DND-41 (cell line): ENCODE measurements around the gene NT5C.

Experiments
- EZH2 ChIP-seq: IDR thresholded peaks from 3 replicates; pipeline ENCODE4 v1.6.1; 2012; ENCODE audit warnings: borderline replicate concordance, low read depth, mild to moderate bottlenecking, moderate library complexity, low read length, inconsistent platforms; ENCODE audit not compliant: severe bottlenecking
- TF ChIP-seq, protein P1 (sequence below): IDR thresholded peaks from 2 replicates; pipeline ENCODE4 v1.5.1; 2012; ENCODE audit warnings: borderline replicate concordance, low read length, moderate library complexity, mild to moderate bottlenecking; ENCODE audit not compliant: poor library complexity, severe bottlenecking; ENCODE audit errors: extremely low read depth

DNA sequence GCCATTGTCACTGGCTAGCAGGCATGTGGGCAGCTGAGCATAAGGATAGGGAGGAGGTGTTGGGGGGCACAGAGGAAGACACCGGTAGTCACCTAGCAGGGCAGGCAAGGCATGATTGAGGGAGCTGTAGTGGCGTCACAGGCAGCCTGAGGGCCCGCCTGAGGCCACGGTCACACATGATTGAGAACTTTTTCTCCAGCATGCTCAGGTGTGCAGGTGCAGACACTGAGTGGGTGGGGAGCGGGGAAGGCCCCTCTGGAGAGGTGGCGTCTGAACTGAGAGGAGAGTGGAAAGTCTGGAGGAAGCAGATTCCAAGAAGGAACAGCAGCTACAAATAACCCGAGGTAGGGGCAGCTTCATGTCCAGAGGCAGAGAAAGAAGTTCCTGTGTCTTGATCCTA lies 32.7 kb downstream of the NT5C start:
- TF ChIP-seq, protein P1, sequence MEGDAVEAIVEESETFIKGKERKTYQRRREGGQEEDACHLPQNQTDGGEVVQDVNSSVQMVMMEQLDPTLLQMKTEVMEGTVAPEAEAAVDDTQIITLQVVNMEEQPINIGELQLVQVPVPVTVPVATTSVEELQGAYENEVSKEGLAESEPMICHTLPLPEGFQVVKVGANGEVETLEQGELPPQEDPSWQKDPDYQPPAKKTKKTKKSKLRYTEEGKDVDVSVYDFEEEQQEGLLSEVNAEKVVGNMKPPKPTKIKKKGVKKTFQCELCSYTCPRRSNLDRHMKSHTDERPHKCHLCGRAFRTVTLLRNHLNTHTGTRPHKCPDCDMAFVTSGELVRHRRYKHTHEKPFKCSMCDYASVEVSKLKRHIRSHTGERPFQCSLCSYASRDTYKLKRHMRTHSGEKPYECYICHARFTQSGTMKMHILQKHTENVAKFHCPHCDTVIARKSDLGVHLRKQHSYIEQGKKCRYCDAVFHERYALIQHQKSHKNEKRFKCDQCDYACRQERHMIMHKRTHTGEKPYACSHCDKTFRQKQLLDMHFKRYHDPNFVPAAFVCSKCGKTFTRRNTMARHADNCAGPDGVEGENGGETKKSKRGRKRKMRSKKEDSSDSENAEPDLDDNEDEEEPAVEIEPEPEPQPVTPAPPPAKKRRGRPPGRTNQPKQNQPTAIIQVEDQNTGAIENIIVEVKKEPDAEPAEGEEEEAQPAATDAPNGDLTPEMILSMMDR, result no peak
- no peak for TF ChIP-seq EZH2
